Measurements from ENCODE around the gene TRPC4AP. TPM values are rescaled to one million over a fixed set of nuclear protein-coding genes. Genes with fewer than 3 reads are reported as not detected.

The TRPC4AP gene
- total RNA-seq, 2 donors from 2014 or later = 32.4 to 39.2 TPM

DNA sequence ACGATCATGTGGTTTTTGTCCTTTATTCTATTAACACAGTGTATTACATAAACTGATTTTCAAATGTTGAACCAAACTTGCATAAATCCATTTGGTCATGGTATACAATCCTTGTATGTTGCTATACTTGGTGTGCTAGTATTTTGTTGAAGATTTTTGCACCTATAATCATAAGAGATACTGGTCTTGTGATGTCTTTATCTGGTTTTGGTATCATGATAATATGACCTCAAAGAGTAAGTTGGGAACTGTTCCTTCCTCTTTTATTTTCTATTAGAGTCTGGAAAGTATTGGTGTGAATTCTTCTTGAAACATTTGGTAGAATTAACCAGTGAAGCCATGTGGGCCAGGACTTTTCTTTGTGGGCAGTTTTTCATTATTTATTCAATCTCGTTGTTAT lies 65.3 kb downstream of the TRPC4AP start:
- Histone ChIP-seq H3K9me3 (no peaks in the 10 kb centered on the region), H3K4me3 (no peak overlapping the region), H3K36me3 (peaks cover 64% of the 10 kb centered on the region), H3K27ac (no peak overlapping the region), H3K4me1 (no peaks in the 10 kb centered on the region), H3K27me3 (no peaks in the 10 kb centered on the region)
- TF ChIP-seq, protein P1, sequence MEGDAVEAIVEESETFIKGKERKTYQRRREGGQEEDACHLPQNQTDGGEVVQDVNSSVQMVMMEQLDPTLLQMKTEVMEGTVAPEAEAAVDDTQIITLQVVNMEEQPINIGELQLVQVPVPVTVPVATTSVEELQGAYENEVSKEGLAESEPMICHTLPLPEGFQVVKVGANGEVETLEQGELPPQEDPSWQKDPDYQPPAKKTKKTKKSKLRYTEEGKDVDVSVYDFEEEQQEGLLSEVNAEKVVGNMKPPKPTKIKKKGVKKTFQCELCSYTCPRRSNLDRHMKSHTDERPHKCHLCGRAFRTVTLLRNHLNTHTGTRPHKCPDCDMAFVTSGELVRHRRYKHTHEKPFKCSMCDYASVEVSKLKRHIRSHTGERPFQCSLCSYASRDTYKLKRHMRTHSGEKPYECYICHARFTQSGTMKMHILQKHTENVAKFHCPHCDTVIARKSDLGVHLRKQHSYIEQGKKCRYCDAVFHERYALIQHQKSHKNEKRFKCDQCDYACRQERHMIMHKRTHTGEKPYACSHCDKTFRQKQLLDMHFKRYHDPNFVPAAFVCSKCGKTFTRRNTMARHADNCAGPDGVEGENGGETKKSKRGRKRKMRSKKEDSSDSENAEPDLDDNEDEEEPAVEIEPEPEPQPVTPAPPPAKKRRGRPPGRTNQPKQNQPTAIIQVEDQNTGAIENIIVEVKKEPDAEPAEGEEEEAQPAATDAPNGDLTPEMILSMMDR (IDR thresholded peaks at IDR 0.05) = no peak
- no peak for DNase-seq (ENCODE audit: low spot score)

GRCh38 chr20:35025116-35025515 lies 67.5 kb downstream of the TRPC4AP start:
- no peak overlapping the region for H3K27ac ChIP-seq
- no peak overlapping the region for H3K4me3 ChIP-seq
- H3K36me3 ChIP-seq = peaks cover 69% of the 10 kb centered on the region
- DNase-seq (ENCODE audit: low spot score) = no peak
- TF ChIP-seq, protein P1 (IDR thresholded peaks at IDR 0.05) = no peak
- peaks cover 0 to 13% of the 10 kb centered on the region in 2 donors for H3K4me1 ChIP-seq
- H3K27me3 ChIP-seq = no peaks in the 10 kb centered on the region
- no peaks in the 10 kb centered on the region for H3K9me3 ChIP-seq

DNA sequence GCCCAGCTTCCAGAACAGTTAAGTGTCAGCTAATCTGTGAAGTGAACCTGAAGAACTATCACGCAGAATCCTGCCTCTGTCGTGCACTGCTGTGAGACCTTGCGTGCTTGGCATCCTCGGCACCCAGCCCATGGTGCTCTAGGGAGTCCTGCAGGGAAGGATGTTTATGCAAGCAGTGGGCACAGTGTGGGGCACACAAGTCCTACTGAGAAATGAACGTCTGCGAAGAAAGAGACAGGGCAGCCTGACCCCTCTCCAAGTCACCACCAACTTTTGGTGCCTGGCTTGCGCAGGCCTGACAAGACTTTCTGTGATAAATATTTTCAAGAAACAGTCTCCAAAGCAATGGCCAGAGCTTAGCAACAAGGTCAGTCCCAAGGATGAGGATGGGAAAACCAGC lies 69.0 kb downstream of the TRPC4AP start:
- DNase-seq (ENCODE audit: low spot score) = no peak
- Histone ChIP-seq H3K36me3 (peaks cover 64% of the 10 kb centered on the region), H3K9me3 (no peaks in the 10 kb centered on the region), H3K27me3 (no peaks in the 10 kb centered on the region), H3K27ac (no peak overlapping the region), H3K4me1 (peaks cover 0 to 16% of the 10 kb centered on the region in 2 donors), H3K4me3 (no peak overlapping the region)
- TF ChIP-seq, protein P1 (IDR thresholded peaks at IDR 0.05) = no peak

DNA sequence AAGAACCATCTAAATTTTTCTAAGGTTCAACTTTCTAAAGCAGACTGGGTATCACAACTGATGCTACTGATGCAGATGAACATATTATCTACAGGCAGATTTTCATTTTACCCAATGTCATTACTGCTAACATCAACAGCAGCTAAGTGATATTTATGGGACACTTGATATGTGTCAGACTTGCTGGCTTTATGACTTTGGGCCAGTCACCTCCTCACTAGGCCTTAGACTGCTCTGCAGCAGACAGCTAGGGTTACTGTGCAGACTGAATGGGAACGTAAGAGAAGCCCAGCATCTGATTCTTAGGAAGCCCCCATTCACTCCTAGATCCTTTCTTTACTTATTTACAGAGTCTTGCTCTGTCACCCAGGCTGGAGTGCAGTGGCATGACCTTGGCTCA lies 70.8 kb downstream of the TRPC4AP start:
- Histone ChIP-seq H3K4me1 (peaks cover 0 to 16% of the 10 kb centered on the region in 2 donors), H3K36me3 (peaks cover 50% of the 10 kb centered on the region), H3K27me3 (no peaks in the 10 kb centered on the region), H3K27ac (peak overlapping the region in 1 of 2 donors; percentile 11), H3K9me3 (no peaks in the 10 kb centered on the region), H3K4me3 (no peak overlapping the region)
- TF ChIP-seq, protein P1 (IDR thresholded peaks at IDR 0.05) = no peak
- DNase-seq (ENCODE audit: low spot score) = no peak

GRCh38 chr20:35021063-35021462 lies 71.5 kb downstream of the TRPC4AP start:
- no peaks in the 10 kb centered on the region for H3K27me3 ChIP-seq
- no peaks in the 10 kb centered on the region for H3K9me3 ChIP-seq
- H3K4me3 ChIP-seq = no peak overlapping the region
- peak overlapping the region; percentile 17 to 43 for H3K27ac ChIP-seq
- TF ChIP-seq, protein P1 (IDR thresholded peaks at IDR 0.05) = no peak
- no peak for DNase-seq (ENCODE audit: low spot score)
- peaks cover 0 to 16% of the 10 kb centered on the region in 2 donors for H3K4me1 ChIP-seq
- peaks cover 47% of the 10 kb centered on the region for H3K36me3 ChIP-seq
